AG04450 (cell line): ENCODE measurements around the gene ARMC3. TPM values are rescaled to one million over a fixed set of nuclear protein-coding genes. Genes with fewer than 3 reads are reported as not detected.

Experiments
- CTCF ChIA-PET: fragments of 300-600, 350-600 bp; formaldehyde crosslinking; extraction: SDS; loops from one replicate; lab custom pipeline; 2022; ENCODE audit warnings: antibody characterized with exemption, inconsistent platforms; lab: Charles Lee
- POLR2A ChIA-PET: fragments of 350-600 bp; formaldehyde crosslinking; extraction: SDS; loops from one replicate; lab custom pipeline; 2021; ENCODE audit warnings: antibody characterized with exemption, inconsistent platforms; lab: Yijun Ruan, JAX
- DNase-seq: peaks from one replicate; pipeline ENCODE4 v3.0.0-alpha.2; 2011; ENCODE audit warnings: low read depth, low spot score
- H3K27ac ChIP-seq: one replicate; pipeline ENCODE4 v1.5.1; 2012; ENCODE audit warnings: low read depth, low read length, control low read depth
- H3K27me3 ChIP-seq: one replicate; pipeline ENCODE4 v1.6.0; 2012; ENCODE audit warnings: low read length; ENCODE audit not compliant: control insufficient read depth, insufficient read depth
- H3K4me3 ChIP-seq: 2 replicates; pipeline ENCODE4 v1.5.1; 2011; ENCODE audit warnings: mild to moderate bottlenecking, low read depth, low read length, control low read depth
- H3K9me3 ChIP-seq: 2 replicates; pipeline ENCODE4 v1.5.1; 2012; ENCODE audit warnings: low read length; ENCODE audit not compliant: control insufficient read depth, insufficient read depth
- CTCF ChIP-seq: IDR thresholded peaks from 2 replicates; pipeline ENCODE4 v1.5.1; 2011; ENCODE audit warnings: low read depth, low read length, control low read depth, inconsistent platforms
- polyA plus RNA-seq: library from polyadenylated mRNA; depleted of rRNA; stranded (reverse); fragments of >200 nt; gene quantifications from 2 replicates; pipeline ENCODE4 v1.2.3, GENCODE V29; 2011

The ARMC3 gene
- polyA plus RNA-seq, 1 experiment: not detected

- Histone ChIP-seq H3K9me3 (peaks cover 3% of the 10 kb centered on the region; the same call in 1 of the 2 replicates), H3K27ac (no peak overlapping the region), H3K4me3 (no peak overlapping the region), H3K27me3 (no peaks in the 10 kb centered on the region)
- DNase-seq: no peak
- no peak for TF ChIP-seq CTCF
- ChIA-PET POLR2A (no interaction called here), CTCF (no interaction called here)
These were observed 15.7 kb upstream of the ARMC3 start for GRCh38 chr10:22911889-22912762.

GRCh38 chr10:22912763-22913384 is 15.0 kb upstream of the ARMC3 start:
- no peak overlapping the region for H3K27ac ChIP-seq
- no peak for DNase-seq
- peaks cover 3% of the 10 kb centered on the region; the same call in 1 of the 2 replicates for H3K9me3 ChIP-seq
- H3K27me3 ChIP-seq: no peaks in the 10 kb centered on the region
- H3K4me3 ChIP-seq: no peak overlapping the region
- ChIA-PET POLR2A (no interaction called here), CTCF (no interaction called here)
- TF ChIP-seq CTCF: no peak

DNA sequence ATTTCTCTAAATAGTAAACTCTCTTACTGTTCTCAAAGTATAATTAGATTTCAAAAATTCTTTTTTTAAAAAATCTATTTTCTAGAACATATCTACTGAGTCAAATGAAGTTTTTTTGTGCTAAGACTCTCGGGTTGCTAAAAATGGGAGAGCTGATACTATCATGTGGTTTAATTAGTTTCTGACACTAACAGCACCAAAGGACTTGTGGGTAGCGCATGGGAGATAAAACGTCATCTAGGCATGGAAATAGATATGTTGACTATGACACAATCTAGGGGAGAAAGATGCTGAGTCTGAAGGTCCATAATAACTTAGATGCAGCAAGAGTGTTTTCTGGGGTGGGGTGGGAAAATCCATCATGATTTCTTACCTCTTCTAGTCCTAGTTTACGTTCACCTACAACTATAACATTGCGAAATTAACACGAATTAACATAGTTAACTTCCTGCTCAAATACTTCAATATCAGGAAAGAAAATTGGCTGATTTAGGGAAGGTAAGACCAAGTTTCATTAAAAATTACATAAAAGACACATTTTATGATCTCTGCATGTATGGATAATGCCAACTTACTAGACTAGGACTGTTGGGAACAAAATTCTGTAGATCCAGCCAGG is 14.3 kb upstream of the ARMC3 start:
- CTCF ChIA-PET: no interaction called here
- no peaks in the 10 kb centered on the region for H3K27me3 ChIP-seq
- H3K27ac ChIP-seq: no peak overlapping the region
- H3K9me3 ChIP-seq: peaks cover 3% of the 10 kb centered on the region; the same call in 1 of the 2 replicates
- DNase-seq: no peak
- no peak overlapping the region for H3K4me3 ChIP-seq
- TF ChIP-seq CTCF: no peak
- POLR2A ChIA-PET: no interaction called here

GRCh38 chr10:22915314-22915713 is 12.5 kb upstream of the ARMC3 start:
- no peak for TF ChIP-seq CTCF
- POLR2A ChIA-PET: no interaction called here
- Histone ChIP-seq H3K9me3 (no peaks in the 10 kb centered on the region), H3K27me3 (no peaks in the 10 kb centered on the region), H3K27ac (no peak overlapping the region), H3K4me3 (no peak overlapping the region)
- CTCF ChIA-PET: no interaction called here
- no peak for DNase-seq

- no peaks in the 10 kb centered on the region for H3K9me3 ChIP-seq
- TF ChIP-seq CTCF: no peak
- H3K27ac ChIP-seq: no peak overlapping the region
- no peak overlapping the region for H3K4me3 ChIP-seq
- ChIA-PET POLR2A (no interaction called here), CTCF (no interaction called here)
- no peaks in the 10 kb centered on the region for H3K27me3 ChIP-seq
- DNase-seq: no peak
These were observed 2.8 kb upstream of the ARMC3 start for GRCh38 chr10:22925088-22925487.
